ACHN (cell line): Measurements from ENCODE around the gene NR1H3.

Source experiments
- DNase-seq: peaks from one replicate; pipeline ENCODE4 v3.0.0-alpha.2; 2015
- in situ Hi-C: cut with HindIII; loops from 2 replicates; pipeline ENCODE4 v1.10.0; 2017; ENCODE audit warnings: low sequenced_read_pairs, low pct_ligation_motif_present, low pct_unique_long_range_greater_than_20kb

Gene NR1H3

GRCh38 chr11:47242596-47243192 is 15.1 kb upstream of the NR1H3 start:
- in situ Hi-C loops = no loop called here
- no peak for DNase-seq

- no peak for DNase-seq
- in situ Hi-C loops = no loop called here
Measured at GRCh38 chr11:47243454-47243853, 14.3 kb upstream of the NR1H3 start.

- no peak for DNase-seq
- in situ Hi-C loops = no loop called here
Measured at GRCh38 chr11:47244448-47245350, 13.1 kb upstream of the NR1H3 start.

- in situ Hi-C loops = no loop called here
- DNase-seq = no peak
Measured at GRCh38 chr11:47245611-47246357, 12.0 kb upstream of the NR1H3 start.

GRCh38 chr11:47247502-47247901 is 10.3 kb upstream of the NR1H3 start:
- in situ Hi-C loops = no loop called here

GRCh38 chr11:47248304-47248663 is 9.5 kb upstream of the NR1H3 start:
- in situ Hi-C loops = no loop called here
- DNase-seq = peak; percentile 17

More at GRCh38 chr11:47247502-47247901, 10.3 kb upstream of the NR1H3 start:
- DNase-seq = no peak

- in situ Hi-C loops = no loop called here
- peak; percentile 84 for DNase-seq
Measured at GRCh38 chr11:47248664-47249377, 9.0 kb upstream of the NR1H3 start, which contains the start of gene ACP2. Gene ACP2 (minus strand): TSS chr11:47248814. CDS start chr11:47248789, 25 bp downstream.

- in situ Hi-C loops = no loop called here
- no peak for DNase-seq
Measured at GRCh38 chr11:47249378-47249715, 8.4 kb upstream of the NR1H3 start.

- in situ Hi-C loops = no loop called here
Measured at GRCh38 chr11:47251751-47252150, 6.0 kb upstream of the NR1H3 start.

GRCh38 chr11:47253660-47254059 is 4.1 kb upstream of the NR1H3 start:
- no peak for DNase-seq
- in situ Hi-C loops = no loop called here

More at GRCh38 chr11:47251751-47252150, 6.0 kb upstream of the NR1H3 start:
- no peak for DNase-seq

- in situ Hi-C loops = no loop called here
- DNase-seq = no peak
Measured at GRCh38 chr11:47254386-47254785, 3.4 kb upstream of the NR1H3 start.

GRCh38 chr11:47256374-47256773 is 1.4 kb upstream of the NR1H3 start:
- DNase-seq = no peak
- in situ Hi-C loops = no loop called here

GRCh38 chr11:47257177-47257516 is 649 bp upstream of the NR1H3 start:
- in situ Hi-C loops = no loop called here
- no peak for DNase-seq

- in situ Hi-C loops = no loop called here
- DNase-seq = no peak
Measured at GRCh38 chr11:47258317-47258902, 614 bp downstream of the NR1H3 start.

- peak; percentile 44 for DNase-seq
- in situ Hi-C loops = no loop called here
Measured at GRCh38 chr11:47259232-47259977, 1.6 kb downstream of the NR1H3 start.

- in situ Hi-C loops = no loop called here
- no peak for DNase-seq
Measured at GRCh38 chr11:47260366-47260765, 2.6 kb downstream of the NR1H3 start.

- in situ Hi-C loops = no loop called here
- DNase-seq = no peak
Measured at GRCh38 chr11:47261291-47261800, 3.5 kb downstream of the NR1H3 start.

GRCh38 chr11:47264119-47264518 is 6.3 kb downstream of the NR1H3 start:
- in situ Hi-C loops = no loop called here
- no peak for DNase-seq
